ENCODE data around the gene BANP.
A peak's percentile ranks its signal among the peaks of the same experiment; 100 is the strongest.

BANP gene

GRCh38 chr16:87919681-87919994 lies 31.6 kb upstream of the BANP start:
- no peak overlapping the region for H3K18ac ChIP-seq (ENCODE audit: low read length)
- no peak overlapping the region for H3K14ac ChIP-seq (ENCODE audit: low read length)
- H3K9me3 ChIP-seq (replicated peaks in 1 of 2; ENCODE audit: control insufficient read depth in 2 of 2, insufficient read depth in 1 of 2, low read depth in 1 of 2, low read length in 2 of 2), result peaks cover 0 to 2% of the 10 kb centered on the region in 2 donors
- H3K4me3 ChIP-seq (ENCODE audit: low read length in 2 of 2), result no peak overlapping the region
- no peak overlapping the region for H3K9ac ChIP-seq (ENCODE audit: low read depth, low read length, poor library complexity)
- no peak overlapping the region for H3K4ac ChIP-seq (ENCODE audit: low read length)
- H3K27ac ChIP-seq (replicated peaks; ENCODE audit: low read length), result no peak overlapping the region
- no peak overlapping the region for H2AK5ac ChIP-seq (ENCODE audit: low read depth, low read length)
- no peaks in the 10 kb centered on the region for H3K79me1 ChIP-seq (ENCODE audit: low read depth, low read length)
- WGBS, 2 donors (ENCODE audit: extremely low coverage in 2 of 2, insufficient read length in 2 of 2, insufficient replicate concordance in 1 of 2), result no CpG with 5 or more reads among the region's 10 CpGs
- peaks cover 0 to 10% (median 0%) of the 10 kb centered on the region in 3 experiments for H3K27me3 ChIP-seq (ENCODE audit: control insufficient read depth in 3 of 3, insufficient read depth in 3 of 3, low read depth in 1 of 3, low read length in 3 of 3)
- H4K91ac ChIP-seq (ENCODE audit: low read depth, low read length, poor library complexity), result no peak overlapping the region
- DNase-seq (ENCODE audit: low spot score), result no peak
- no peak overlapping the region for H2BK120ac ChIP-seq (ENCODE audit: low read depth, low read length)
- H3K4me2 ChIP-seq (ENCODE audit: insufficient read depth, low read length, poor library complexity, severe bottlenecking), result no peak overlapping the region
- H2AFZ ChIP-seq (ENCODE audit: low read length), result no peak overlapping the region
- no peaks in the 10 kb centered on the region for H3K36me3 ChIP-seq (replicated peaks in 1 of 2; ENCODE audit: control insufficient read depth in 2 of 2, insufficient read depth in 2 of 2, low read length in 2 of 2)
- H3K23ac ChIP-seq (ENCODE audit: low read depth, low read length, poor library complexity), result no peak overlapping the region
- no peak overlapping the region for H4K8ac ChIP-seq (ENCODE audit: low read depth, low read length)
- H3K4me1 ChIP-seq (ENCODE audit: control insufficient read depth in 2 of 2, insufficient read depth in 1 of 2, low read depth in 1 of 2, low read length in 2 of 2), result peaks cover 4 to 5% of the 10 kb centered on the region in 2 donors
- H2BK5ac ChIP-seq (ENCODE audit: low read length), result no peak overlapping the region
- no peak overlapping the region for H2BK15ac ChIP-seq (ENCODE audit: low read length)
- no peak overlapping the region for H2BK12ac ChIP-seq (ENCODE audit: low read length)

DNA sequence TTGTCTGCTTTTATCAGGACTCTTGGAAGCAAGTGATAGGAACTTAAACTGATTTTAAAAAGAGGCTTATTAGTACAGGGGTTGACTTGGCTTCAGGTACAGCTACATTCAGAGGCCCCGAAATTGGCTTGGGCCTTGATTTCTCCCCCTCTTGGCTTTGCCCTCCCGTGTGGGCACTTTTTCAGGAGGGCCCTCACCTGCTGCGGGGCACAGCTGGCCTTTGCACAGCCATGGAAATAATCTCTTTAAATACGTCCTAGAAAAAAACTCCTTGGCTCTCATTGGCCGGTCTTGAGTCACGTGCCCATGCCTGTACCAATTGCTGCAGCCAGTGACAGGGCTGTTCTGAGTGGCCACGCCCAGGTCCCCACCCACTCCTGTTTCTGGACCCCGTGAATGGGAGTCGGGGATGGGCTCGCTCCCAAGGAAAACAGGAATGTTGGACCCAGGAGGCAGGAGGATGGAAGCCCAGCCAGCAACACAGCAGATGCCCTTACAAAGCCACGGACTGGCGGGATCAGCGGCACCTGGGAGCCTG lies 29.9 kb upstream of the BANP start:
- Histone ChIP-seq H3K79me1 (ENCODE audit: low read depth, low read length) (no peaks in the 10 kb centered on the region), H4K8ac (ENCODE audit: low read depth, low read length) (no peak overlapping the region), H2AFZ (ENCODE audit: low read length) (no peak overlapping the region), H3K27me3 (ENCODE audit: control insufficient read depth in 3 of 3, insufficient read depth in 3 of 3, low read depth in 1 of 3, low read length in 3 of 3) (peaks cover 0 to 17% (median 0%) of the 10 kb centered on the region in 3 experiments), H2BK15ac (ENCODE audit: low read length) (no peak overlapping the region), H4K91ac (ENCODE audit: low read depth, low read length, poor library complexity) (no peak overlapping the region), H3K23ac (ENCODE audit: low read depth, low read length, poor library complexity) (no peak overlapping the region), H3K36me3 (replicated peaks in 1 of 2; ENCODE audit: control insufficient read depth in 2 of 2, insufficient read depth in 2 of 2, low read length in 2 of 2) (no peaks in the 10 kb centered on the region), H3K9ac (ENCODE audit: low read depth, low read length, poor library complexity) (no peak overlapping the region), H2BK5ac (ENCODE audit: low read length) (no peak overlapping the region), H3K4ac (ENCODE audit: low read length) (no peak overlapping the region), H3K18ac (ENCODE audit: low read length) (no peak overlapping the region), H2AK5ac (ENCODE audit: low read depth, low read length) (no peak overlapping the region), H3K9me3 (replicated peaks in 1 of 2; ENCODE audit: control insufficient read depth in 2 of 2, insufficient read depth in 1 of 2, low read depth in 1 of 2, low read length in 2 of 2) (peaks cover 0 to 2% of the 10 kb centered on the region in 2 donors), H3K4me2 (ENCODE audit: insufficient read depth, low read length, poor library complexity, severe bottlenecking) (no peak overlapping the region), H2BK12ac (ENCODE audit: low read length) (no peak overlapping the region), H3K4me3 (ENCODE audit: low read length in 2 of 2) (no peak overlapping the region), H2BK120ac (ENCODE audit: low read depth, low read length) (no peak overlapping the region), H3K27ac (replicated peaks; ENCODE audit: low read length) (no peak overlapping the region), H3K14ac (ENCODE audit: low read length) (no peak overlapping the region), H3K4me1 (ENCODE audit: control insufficient read depth in 2 of 2, insufficient read depth in 1 of 2, low read depth in 1 of 2, low read length in 2 of 2) (peaks cover 4 to 9% of the 10 kb centered on the region in 2 donors)
- no CpG with 5 or more reads among the region's 13 CpGs for WGBS, 2 donors (ENCODE audit: extremely low coverage in 2 of 2, insufficient read length in 2 of 2, insufficient replicate concordance in 1 of 2)
- DNase-seq (ENCODE audit: low spot score), result no peak

- H3K23ac ChIP-seq (ENCODE audit: low read depth, low read length, poor library complexity), result peak overlapping the region; percentile 71
- no peak overlapping the region for H3K4ac ChIP-seq (ENCODE audit: low read length)
- H2AFZ ChIP-seq (ENCODE audit: low read length), result no peak overlapping the region
- no peak overlapping the region for H3K4me3 ChIP-seq (ENCODE audit: low read length in 2 of 2)
- no peaks in the 10 kb centered on the region for H3K79me1 ChIP-seq (ENCODE audit: low read depth, low read length)
- peak overlapping the region; percentile 80 for H2BK5ac ChIP-seq (ENCODE audit: low read length)
- peak overlapping the region; percentile 56 for H2AK5ac ChIP-seq (ENCODE audit: low read depth, low read length)
- H3K18ac ChIP-seq (ENCODE audit: low read length), result peak overlapping the region; percentile 57
- H3K27ac ChIP-seq (replicated peaks; ENCODE audit: low read length), result no peak overlapping the region
- H2BK15ac ChIP-seq (ENCODE audit: low read length), result peak overlapping the region; percentile 92
- no peak overlapping the region for H2BK12ac ChIP-seq (ENCODE audit: low read length)
- peaks cover 4 to 11% of the 10 kb centered on the region in 2 donors for H3K4me1 ChIP-seq (ENCODE audit: control insufficient read depth in 2 of 2, insufficient read depth in 1 of 2, low read depth in 1 of 2, low read length in 2 of 2)
- peak overlapping the region; percentile 33 for H3K14ac ChIP-seq (ENCODE audit: low read length)
- no peak overlapping the region for H2BK120ac ChIP-seq (ENCODE audit: low read depth, low read length)
- H3K36me3 ChIP-seq (replicated peaks in 1 of 2; ENCODE audit: control insufficient read depth in 2 of 2, insufficient read depth in 2 of 2, low read length in 2 of 2), result no peaks in the 10 kb centered on the region
- no peak overlapping the region for H4K91ac ChIP-seq (ENCODE audit: low read depth, low read length, poor library complexity)
- no peak for DNase-seq (ENCODE audit: low spot score)
- H3K4me2 ChIP-seq (ENCODE audit: insufficient read depth, low read length, poor library complexity, severe bottlenecking), result no peak overlapping the region
- H4K8ac ChIP-seq (ENCODE audit: low read depth, low read length), result no peak overlapping the region
- H3K27me3 ChIP-seq (ENCODE audit: control insufficient read depth in 3 of 3, insufficient read depth in 3 of 3, low read depth in 1 of 3, low read length in 3 of 3), result peaks cover 0 to 20% (median 0%) of the 10 kb centered on the region in 3 experiments
- no peak overlapping the region for H3K9ac ChIP-seq (ENCODE audit: low read depth, low read length, poor library complexity)
- no CpG with 5 or more reads among the region's 14 CpGs for WGBS, 2 donors (ENCODE audit: extremely low coverage in 2 of 2, insufficient read length in 2 of 2, insufficient replicate concordance in 1 of 2)
- peaks cover 0 to 2% of the 10 kb centered on the region in 2 donors for H3K9me3 ChIP-seq (replicated peaks in 1 of 2; ENCODE audit: control insufficient read depth in 2 of 2, insufficient read depth in 1 of 2, low read depth in 1 of 2, low read length in 2 of 2)
Observed at GRCh38 chr16:87922250-87922871, 28.9 kb upstream of the BANP start.

- no CpG with 5 or more reads among the region's 27 CpGs for WGBS, 2 donors (ENCODE audit: extremely low coverage in 2 of 2, insufficient read length in 2 of 2, insufficient replicate concordance in 1 of 2)
- Histone ChIP-seq H2AK5ac (ENCODE audit: low read depth, low read length) (no peak overlapping the region), H3K27ac (replicated peaks; ENCODE audit: low read length) (no peak overlapping the region)
Observed at GRCh38 chr16:87924041-87924810, 27.0 kb upstream of the BANP start.

More at GRCh38 chr16:87924041-87924810, 27.0 kb upstream of the BANP start:
- DNase-seq (ENCODE audit: low spot score), result no peak
- Histone ChIP-seq H2BK5ac (ENCODE audit: low read length) (no peak overlapping the region), H3K27me3 (ENCODE audit: control insufficient read depth in 3 of 3, insufficient read depth in 3 of 3, low read depth in 1 of 3, low read length in 3 of 3) (peaks cover 0 to 12% (median 0%) of the 10 kb centered on the region in 3 experiments), H3K14ac (ENCODE audit: low read length) (no peak overlapping the region), H2BK15ac (ENCODE audit: low read length) (no peak overlapping the region), H3K18ac (ENCODE audit: low read length) (peak overlapping the region; percentile 50), H3K4me2 (ENCODE audit: insufficient read depth, low read length, poor library complexity, severe bottlenecking) (no peak overlapping the region), H2AFZ (ENCODE audit: low read length) (peak overlapping the region; percentile 65), H3K4ac (ENCODE audit: low read length) (no peak overlapping the region), H4K8ac (ENCODE audit: low read depth, low read length) (no peak overlapping the region), H2BK12ac (ENCODE audit: low read length) (no peak overlapping the region), H3K4me3 (ENCODE audit: low read length in 2 of 2) (no peak overlapping the region), H3K9me3 (replicated peaks in 1 of 2; ENCODE audit: control insufficient read depth in 2 of 2, insufficient read depth in 1 of 2, low read depth in 1 of 2, low read length in 2 of 2) (no peaks in the 10 kb centered on the region), H3K79me1 (ENCODE audit: low read depth, low read length) (no peaks in the 10 kb centered on the region), H3K36me3 (replicated peaks in 1 of 2; ENCODE audit: control insufficient read depth in 2 of 2, insufficient read depth in 2 of 2, low read length in 2 of 2) (no peaks in the 10 kb centered on the region), H3K9ac (ENCODE audit: low read depth, low read length, poor library complexity) (no peak overlapping the region), H4K91ac (ENCODE audit: low read depth, low read length, poor library complexity) (no peak overlapping the region), H3K4me1 (ENCODE audit: control insufficient read depth in 2 of 2, insufficient read depth in 1 of 2, low read depth in 1 of 2, low read length in 2 of 2) (peaks cover 2 to 11% of the 10 kb centered on the region in 2 donors), H3K23ac (ENCODE audit: low read depth, low read length, poor library complexity) (no peak overlapping the region), H2BK120ac (ENCODE audit: low read depth, low read length) (no peak overlapping the region)

All from neuronal stem cell (in vitro differentiated cells).